SK-N-SH (cell line): ENCODE data around the gene STX2.

Experiments used
- CHD2 ChIP-seq: fragments of 150-350 bp; IDR thresholded peaks from 2 replicates; pipeline ENCODE4 v1.6.1; 2018; ENCODE audit warnings: low read length; ENCODE audit not compliant: partially characterized antibody
- CTCF ChIP-seq: fragments of 200-600 bp; sonication (generic); IDR thresholded peaks from 2 replicates; pipeline ENCODE4 v1.6.1; 2017; ENCODE audit warnings: antibody characterized with exemption, mild to moderate bottlenecking, moderate library complexity
- FOXM1 ChIP-seq: IDR thresholded peaks from 2 replicates; pipeline ENCODE4 v1.4.0; 2012; ENCODE audit warnings: low read depth, mild to moderate bottlenecking
- MAX ChIP-seq: IDR thresholded peaks from 2 replicates; pipeline ENCODE4 v1.4.0; 2012; ENCODE audit warnings: low read depth
- MXI1 ChIP-seq: IDR thresholded peaks from 2 replicates; pipeline ENCODE4 v1.6.1; 2012; ENCODE audit warnings: mild to moderate bottlenecking, low read depth, low read length, improper control_type of control experiment
- NFIC ChIP-seq: IDR thresholded peaks from 2 replicates; pipeline ENCODE4 v1.4.0; 2012; ENCODE audit warnings: borderline replicate concordance
- NRF1 ChIP-seq: IDR thresholded peaks from 2 replicates; pipeline ENCODE4 v1.6.1; 2012; ENCODE audit warnings: low read depth, mild to moderate bottlenecking, low read length
- POLR2AphosphoS5 ChIP-seq: IDR thresholded peaks from 2 replicates; pipeline ENCODE4 v1.6.1; 2012; ENCODE audit warnings: low read depth, low read length
- RAD21 ChIP-seq: IDR thresholded peaks from 2 replicates; pipeline ENCODE4 v1.6.1; 2012; ENCODE audit warnings: mild to moderate bottlenecking, low read length
- RCOR1 ChIP-seq: fragments of 150-350 bp; IDR thresholded peaks from 2 replicates; pipeline ENCODE4 v1.6.1; 2017; ENCODE audit warnings: antibody characterized with exemption, low read length
- TAF1 ChIP-seq: IDR thresholded peaks from 2 replicates; pipeline ENCODE4 v1.6.1; 2012; ENCODE audit warnings: low read depth, mild to moderate bottlenecking, low read length, moderate library complexity, borderline replicate concordance

- no peak for TF ChIP-seq CTCF
- TF ChIP-seq POLR2AphosphoS5: no peak
- no peak for TF ChIP-seq MXI1
- no peak for TF ChIP-seq RCOR1
- no peak for TF ChIP-seq MAX
- no peak for TF ChIP-seq RAD21
- TF ChIP-seq CHD2: no peak
- TF ChIP-seq NRF1: no peak
- no peak for TF ChIP-seq NFIC
- no peak for TF ChIP-seq TAF1
- no peak for TF ChIP-seq FOXM1
Measured at GRCh38 chr12:130831246-130831645, 7.8 kb downstream of the STX2 start.
